ENCODE results near the gene WDR7.

The WDR7 gene

DNA sequence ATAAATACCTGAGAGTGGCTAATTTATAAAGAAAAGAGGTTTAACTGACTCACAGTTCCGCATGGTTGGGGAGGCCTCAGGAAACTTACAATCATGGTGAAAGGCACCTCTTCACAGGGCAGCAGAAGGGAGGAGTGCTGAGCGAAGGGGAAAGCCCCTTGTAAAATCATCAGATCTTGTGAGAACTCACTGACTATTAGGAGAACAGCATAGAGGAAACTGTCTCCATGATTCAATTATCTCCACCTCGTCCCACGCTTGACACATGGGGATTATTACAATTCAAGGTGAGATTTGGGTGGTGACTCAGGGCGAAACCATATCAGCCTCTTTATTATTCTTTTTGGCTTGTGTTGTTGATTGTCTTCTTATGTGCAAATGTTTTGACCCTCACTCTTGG, 76.2 kb downstream of the WDR7 start:
- DNase-seq (ENCODE audit: low read depth), result no peak
- no peak overlapping the region for H3K4me3 ChIP-seq (ENCODE audit: low read depth, low read length)
- TF ChIP-seq, protein P1, sequence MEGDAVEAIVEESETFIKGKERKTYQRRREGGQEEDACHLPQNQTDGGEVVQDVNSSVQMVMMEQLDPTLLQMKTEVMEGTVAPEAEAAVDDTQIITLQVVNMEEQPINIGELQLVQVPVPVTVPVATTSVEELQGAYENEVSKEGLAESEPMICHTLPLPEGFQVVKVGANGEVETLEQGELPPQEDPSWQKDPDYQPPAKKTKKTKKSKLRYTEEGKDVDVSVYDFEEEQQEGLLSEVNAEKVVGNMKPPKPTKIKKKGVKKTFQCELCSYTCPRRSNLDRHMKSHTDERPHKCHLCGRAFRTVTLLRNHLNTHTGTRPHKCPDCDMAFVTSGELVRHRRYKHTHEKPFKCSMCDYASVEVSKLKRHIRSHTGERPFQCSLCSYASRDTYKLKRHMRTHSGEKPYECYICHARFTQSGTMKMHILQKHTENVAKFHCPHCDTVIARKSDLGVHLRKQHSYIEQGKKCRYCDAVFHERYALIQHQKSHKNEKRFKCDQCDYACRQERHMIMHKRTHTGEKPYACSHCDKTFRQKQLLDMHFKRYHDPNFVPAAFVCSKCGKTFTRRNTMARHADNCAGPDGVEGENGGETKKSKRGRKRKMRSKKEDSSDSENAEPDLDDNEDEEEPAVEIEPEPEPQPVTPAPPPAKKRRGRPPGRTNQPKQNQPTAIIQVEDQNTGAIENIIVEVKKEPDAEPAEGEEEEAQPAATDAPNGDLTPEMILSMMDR (IDR thresholded peaks at IDR 0.05; ENCODE audit: insufficient read depth, low read depth, low read length, missing control alignments), result no peak

DNA sequence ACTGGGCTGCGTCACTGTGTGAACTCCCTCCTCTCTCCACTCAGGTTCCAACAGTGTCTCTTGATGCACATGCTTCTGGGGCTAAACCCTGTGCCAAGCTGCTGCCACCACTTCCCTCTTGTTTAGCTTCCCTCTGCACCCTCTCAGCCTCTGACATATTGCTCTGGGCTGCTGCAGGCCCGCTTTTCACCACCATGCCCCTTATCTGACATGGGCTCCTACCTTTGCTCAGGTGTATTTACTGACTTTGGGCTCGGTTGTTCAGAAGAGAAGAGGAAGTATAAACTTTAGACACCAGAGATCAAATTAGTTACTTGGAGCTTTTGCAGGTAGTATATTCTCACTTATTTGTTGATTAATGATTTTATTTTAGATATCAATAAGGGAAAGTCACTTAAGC, 77.6 kb downstream of the WDR7 start:
- DNase-seq (ENCODE audit: low read depth), result no peak
- no peak overlapping the region for H3K4me3 ChIP-seq (ENCODE audit: low read depth, low read length)
- TF ChIP-seq, protein P1 (IDR thresholded peaks at IDR 0.05; ENCODE audit: insufficient read depth, low read depth, low read length, missing control alignments), result no peak

DNA sequence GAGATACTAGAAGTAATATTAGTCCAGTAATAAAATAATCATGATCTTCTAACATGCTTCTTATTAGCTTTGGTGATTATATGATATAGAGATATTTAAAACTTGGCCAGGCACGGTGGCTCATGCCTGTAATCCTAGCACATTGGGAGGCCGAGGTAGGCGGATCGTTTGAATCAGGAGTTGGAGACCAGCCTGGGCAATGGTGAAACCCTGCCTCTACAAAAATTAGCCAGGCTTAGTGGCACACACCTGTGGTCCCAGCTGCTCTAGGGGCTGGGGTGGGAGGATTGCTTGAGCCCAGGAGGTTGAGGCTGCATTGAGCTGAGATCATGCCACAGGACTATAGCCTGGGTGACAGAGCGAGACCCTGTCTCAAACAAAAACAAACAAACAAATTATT, 87.0 kb downstream of the WDR7 start:
- TF ChIP-seq, protein P1 (IDR thresholded peaks at IDR 0.05; ENCODE audit: insufficient read depth, low read depth, low read length, missing control alignments), result no peak
- H3K4me3 ChIP-seq (ENCODE audit: low read depth, low read length), result no peak overlapping the region
- no peak for DNase-seq (ENCODE audit: low read depth)

DNA sequence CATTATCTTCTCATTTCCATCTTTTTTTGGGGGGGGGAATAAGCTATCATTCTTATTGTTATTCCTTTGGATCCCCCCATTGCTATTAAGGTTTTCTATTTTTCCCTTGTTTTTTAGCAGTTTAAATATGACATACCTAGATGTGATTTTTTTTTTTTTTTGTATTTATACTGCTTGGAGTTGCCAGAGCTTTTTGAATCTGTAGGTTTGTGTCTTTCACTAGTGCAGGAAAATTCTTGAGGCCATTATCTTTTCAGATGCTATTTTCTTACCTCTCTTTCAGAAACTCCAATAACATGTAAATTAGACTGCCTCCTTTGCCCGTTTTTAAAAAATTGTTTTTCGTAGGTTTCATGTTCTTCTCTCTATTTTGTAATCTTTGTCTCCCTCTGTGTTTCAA, 88.6 kb downstream of the WDR7 start:
- no peak overlapping the region for H3K4me3 ChIP-seq (ENCODE audit: low read depth, low read length)
- DNase-seq (ENCODE audit: low read depth), result no peak
- TF ChIP-seq, protein P1 (IDR thresholded peaks at IDR 0.05; ENCODE audit: insufficient read depth, low read depth, low read length, missing control alignments), result no peak

DNA sequence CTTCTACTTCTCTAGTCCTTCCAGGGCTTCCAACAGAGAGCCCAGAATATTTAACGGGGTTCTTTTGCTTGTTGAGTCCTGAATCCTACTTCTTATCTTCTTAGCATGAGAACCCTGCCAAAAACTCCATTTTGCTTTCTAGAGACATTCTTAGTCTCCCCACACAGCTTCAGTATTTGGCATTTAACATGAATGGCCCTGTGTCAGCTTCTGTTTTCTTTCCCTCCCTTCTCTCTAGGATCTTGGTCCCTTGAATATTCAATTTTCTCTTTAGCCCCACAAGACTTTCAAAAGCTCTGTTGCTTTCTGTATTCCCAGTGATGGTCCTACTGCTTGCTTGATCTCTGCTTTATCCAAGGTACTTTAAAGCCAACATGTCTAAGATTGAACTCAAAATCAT, 89.5 kb downstream of the WDR7 start:
- H3K4me3 ChIP-seq (ENCODE audit: low read depth, low read length), result no peak overlapping the region
- DNase-seq (ENCODE audit: low read depth), result no peak
- TF ChIP-seq, protein P1 (IDR thresholded peaks at IDR 0.05; ENCODE audit: insufficient read depth, low read depth, low read length, missing control alignments), result no peak

DNA sequence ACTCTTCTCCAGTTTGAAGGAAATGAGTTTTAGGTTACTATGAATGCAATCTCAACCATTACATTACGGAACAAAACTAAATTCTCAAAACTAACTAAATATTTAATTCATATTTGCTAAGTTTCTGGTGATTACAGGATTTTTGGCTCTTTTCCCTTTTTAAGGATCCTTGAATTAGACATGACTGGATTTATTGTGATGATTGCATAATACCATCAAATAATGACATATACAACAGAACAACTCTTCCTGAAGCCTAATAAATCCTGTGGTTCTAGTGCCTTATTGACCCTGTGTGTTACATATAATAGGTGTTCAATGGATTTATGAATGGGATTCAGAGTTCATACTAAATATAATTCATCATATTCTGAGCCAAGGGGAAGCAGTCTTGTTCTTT, 90.5 kb downstream of the WDR7 start:
- TF ChIP-seq, protein P1 (IDR thresholded peaks at IDR 0.05; ENCODE audit: insufficient read depth, low read depth, low read length, missing control alignments), result no peak

DNA sequence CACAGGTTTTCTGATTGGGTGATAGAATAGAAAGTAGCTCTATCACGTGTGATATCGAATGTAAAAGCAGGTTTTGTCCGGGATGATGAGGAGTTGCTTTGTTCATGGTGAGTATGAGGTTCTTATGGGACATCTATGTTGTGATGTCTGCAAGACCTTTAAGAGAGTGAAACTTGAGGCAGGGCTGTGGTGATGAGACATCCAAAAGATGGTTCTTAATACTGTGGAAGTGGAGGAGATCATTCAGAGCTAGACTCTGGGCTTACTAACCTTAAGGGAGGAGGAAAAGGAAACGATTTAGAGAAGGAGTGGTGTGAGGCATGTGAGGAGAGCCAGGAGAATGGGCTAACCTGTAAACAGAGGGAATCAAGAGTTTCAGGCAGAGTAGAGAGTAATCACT, 92.0 kb downstream of the WDR7 start:
- DNase-seq (ENCODE audit: low read depth), result no peak
- no peak overlapping the region for H3K4me3 ChIP-seq (ENCODE audit: low read depth, low read length)
- TF ChIP-seq, protein P1 (IDR thresholded peaks at IDR 0.05; ENCODE audit: insufficient read depth, low read depth, low read length, missing control alignments), result no peak

More for the DNA sequence above, 90.5 kb downstream of the WDR7 start:
- H3K4me3 ChIP-seq (ENCODE audit: low read depth, low read length), result no peak overlapping the region
- no peak for DNase-seq (ENCODE audit: low read depth)
